Activated T-cell treated with anti-CD3 and anti-CD28 coated beads, Interleukin-2, amount 50 U/mL, for 4 hours (primary cell): Measurements from ENCODE around the gene UFC1. TPM values are rescaled to one million over a fixed set of nuclear protein-coding genes. Genes with fewer than 3 reads are reported as not detected.

Experiments
- ATAC-seq, 2 donors: fragments of 200-7000 bp; cut with Tn5 transposase; one replicate each; pipeline ENCODE4 v1.10.0; 2021
- DNase-seq: peaks from one replicate; pipeline ENCODE4 v3.0.0-alpha.2; 2020
- H3K27me3 Mint-ChIP-seq: one replicate; pipeline ENCODE4 v1.8.0; 2021; ENCODE audit warnings: low read depth, mixed read lengths
- H3K36me3 Mint-ChIP-seq: one replicate; pipeline ENCODE4 v1.8.0; 2022; ENCODE audit warnings: mixed read lengths; ENCODE audit not compliant: insufficient read depth
- H3K4me1 Mint-ChIP-seq: one replicate; pipeline ENCODE4 v1.8.0; 2021; ENCODE audit warnings: low read depth, mixed read lengths
- H3K4me3 Mint-ChIP-seq: one replicate; pipeline ENCODE4 v1.8.0; 2021; ENCODE audit warnings: mild to moderate bottlenecking, moderate library complexity, mixed read lengths
- H3K9me3 Mint-ChIP-seq: one replicate; pipeline ENCODE4 v1.8.0; 2021; ENCODE audit warnings: mixed read lengths
- total RNA-seq, 3 donors: library from RNA; stranded (reverse); gene quantifications; one replicate each; pipeline ENCODE4 v1.2.1, GENCODE V29; 2021

The UFC1 gene
- total RNA-seq, 3 donors from 2014 or later, result 87.5 to 98.8 (median 92.8) TPM

- Mint-ChIP-seq H3K4me1 (peaks cover 46% of the 10 kb centered on the region), H3K36me3 (peaks cover 39% of the 10 kb centered on the region), H3K9me3 (no peaks in the 10 kb centered on the region), H3K4me3 (no peak overlapping the region), H3K27me3 (no peaks in the 10 kb centered on the region)
- DNase-seq, result no peak
- ATAC-seq, result no peak
Observed at GRCh38 chr1:161171696-161172095, 17.9 kb downstream of the UFC1 start.

- DNase-seq (no peak), ATAC-seq (no peak)
- peaks cover 44% of the 10 kb centered on the region for H3K4me1 Mint-ChIP-seq
- H3K9me3 Mint-ChIP-seq, result no peaks in the 10 kb centered on the region
- peaks cover 39% of the 10 kb centered on the region for H3K36me3 Mint-ChIP-seq
- H3K4me3 Mint-ChIP-seq, result no peak overlapping the region
- no peaks in the 10 kb centered on the region for H3K27me3 Mint-ChIP-seq
Observed at GRCh38 chr1:161172349-161172748, 18.6 kb downstream of the UFC1 start.

GRCh38 chr1:161172776-161173376 is 19.1 kb downstream of the UFC1 start:
- Mint-ChIP-seq H3K27me3 (no peaks in the 10 kb centered on the region), H3K9me3 (no peaks in the 10 kb centered on the region), H3K36me3 (peaks cover 39% of the 10 kb centered on the region), H3K4me3 (no peak overlapping the region), H3K4me1 (peaks cover 45% of the 10 kb centered on the region)
- DNase-seq (no peak), ATAC-seq (no peak)

GRCh38 chr1:161173711-161174110 is 19.9 kb downstream of the UFC1 start:
- DNase-seq (no peak), ATAC-seq (no peak)
- H3K9me3 Mint-ChIP-seq, result no peaks in the 10 kb centered on the region
- H3K27me3 Mint-ChIP-seq, result no peaks in the 10 kb centered on the region
- H3K4me1 Mint-ChIP-seq, result peaks cover 46% of the 10 kb centered on the region
- no peak overlapping the region for H3K4me3 Mint-ChIP-seq
- peaks cover 34% of the 10 kb centered on the region for H3K36me3 Mint-ChIP-seq

- Mint-ChIP-seq H3K36me3 (peaks cover 31% of the 10 kb centered on the region), H3K4me1 (peaks cover 50% of the 10 kb centered on the region)
Observed at GRCh38 chr1:161174911-161175310, 21.1 kb downstream of the UFC1 start.

GRCh38 chr1:161175771-161176453 is 22.1 kb downstream of the UFC1 start:
- Mint-ChIP-seq H3K27me3 (no peaks in the 10 kb centered on the region), H3K4me1 (peaks cover 59% of the 10 kb centered on the region), H3K9me3 (no peaks in the 10 kb centered on the region), H3K36me3 (peaks cover 29% of the 10 kb centered on the region), H3K4me3 (peak overlapping the region; percentile 94)
- ATAC-seq (no peak), DNase-seq (no peak)

More at GRCh38 chr1:161174911-161175310, 21.1 kb downstream of the UFC1 start:
- ATAC-seq, result no peak
- DNase-seq, result no peak
- Mint-ChIP-seq H3K27me3 (no peaks in the 10 kb centered on the region), H3K4me3 (no peak overlapping the region), H3K9me3 (no peaks in the 10 kb centered on the region)

DNA sequence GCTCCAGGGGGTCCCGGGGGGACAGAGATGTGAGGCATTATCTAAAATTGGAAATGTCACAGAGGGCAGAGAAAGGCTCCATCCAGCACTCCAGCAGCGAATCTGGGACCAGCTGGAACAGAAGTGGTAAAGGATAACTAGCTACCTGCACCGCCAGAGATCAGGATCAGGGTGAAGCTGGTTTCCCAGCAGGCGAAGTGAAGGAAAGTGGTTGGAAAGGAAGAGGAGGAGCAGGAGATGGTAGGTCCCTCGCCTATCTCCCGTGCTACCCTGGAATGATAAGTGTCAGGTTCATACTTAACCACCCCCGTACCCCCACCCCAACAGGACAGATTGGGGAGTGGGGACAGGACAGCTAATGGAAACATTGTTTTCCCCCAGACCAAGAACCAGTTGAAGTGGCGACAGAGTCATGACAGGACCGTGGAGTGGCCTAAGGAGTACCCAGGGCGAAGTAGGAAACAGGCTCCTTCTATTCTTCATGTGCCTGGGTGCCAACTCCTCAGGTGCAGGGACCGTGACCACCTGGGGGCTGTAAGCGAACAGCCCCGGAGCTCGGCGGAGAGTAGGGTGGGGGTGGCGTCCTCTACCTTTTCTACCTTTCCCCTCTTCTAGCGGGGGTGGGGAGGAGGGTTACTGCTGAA is 22.8 kb downstream of the UFC1 start:
- Mint-ChIP-seq H3K4me3 (peak overlapping the region; percentile 94), H3K4me1 (peaks cover 63% of the 10 kb centered on the region), H3K36me3 (peaks cover 23% of the 10 kb centered on the region), H3K9me3 (no peaks in the 10 kb centered on the region), H3K27me3 (no peaks in the 10 kb centered on the region)
- DNase-seq, result no peak
- no peak for ATAC-seq

GRCh38 chr1:161177112-161177935 is 23.5 kb downstream of the UFC1 start, which contains the start of gene B4GALT3:
Gene B4GALT3, minus strand, starts transcription at chr1:161177507. Its CDS starts 1,447 bp downstream, at chr1:161176060.
- peaks cover 68% of the 10 kb centered on the region for H3K4me1 Mint-ChIP-seq
- peak within 1 kb of the TSS; percentile 94 for H3K4me3 Mint-ChIP-seq
- H3K27me3 Mint-ChIP-seq, result no peaks in the 10 kb centered on the region
- ATAC-seq, result peak; percentile 89 to 90
- H3K36me3 Mint-ChIP-seq, result peaks cover 22% of the 10 kb centered on the region
- DNase-seq, result peak; percentile 98
- no peaks in the 10 kb centered on the region for H3K9me3 Mint-ChIP-seq

- Mint-ChIP-seq H3K9me3 (no peaks in the 10 kb centered on the region), H3K4me3 (peak overlapping the region; percentile 94), H3K4me1 (peaks cover 70% of the 10 kb centered on the region), H3K27me3 (no peaks in the 10 kb centered on the region), H3K36me3 (peaks cover 18% of the 10 kb centered on the region)
- DNase-seq (no peak), ATAC-seq (no peak)
Observed at GRCh38 chr1:161177936-161178244, 24.1 kb downstream of the UFC1 start.

DNA sequence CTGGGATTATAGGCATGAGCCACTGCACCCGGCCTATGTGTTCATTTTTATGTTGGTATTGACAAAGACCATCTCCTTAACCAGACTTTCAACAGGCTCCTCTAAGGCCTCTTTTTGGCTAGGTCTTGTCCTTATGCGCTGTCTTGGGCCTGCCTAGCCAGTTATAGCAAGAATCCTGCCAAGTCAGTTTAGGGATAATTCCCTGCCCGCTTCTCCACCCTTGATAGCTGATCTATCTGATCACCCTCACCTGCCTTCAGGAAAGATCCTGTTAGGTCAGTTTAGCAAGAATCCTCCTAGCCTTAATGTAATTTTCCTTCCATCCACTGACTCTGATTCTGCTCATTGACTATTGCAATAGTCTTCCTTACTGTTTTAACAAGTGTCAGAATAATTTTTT is 25.9 kb downstream of the UFC1 start:
- peaks cover 4% of the 10 kb centered on the region for H3K36me3 Mint-ChIP-seq
- H3K27me3 Mint-ChIP-seq, result no peaks in the 10 kb centered on the region
- H3K4me1 Mint-ChIP-seq, result peaks cover 78% of the 10 kb centered on the region
- no peak for ATAC-seq
- H3K9me3 Mint-ChIP-seq, result no peaks in the 10 kb centered on the region
- H3K4me3 Mint-ChIP-seq, result no peak overlapping the region
- DNase-seq, result no peak

- H3K4me3 Mint-ChIP-seq, result no peak overlapping the region
- ATAC-seq (no peak), DNase-seq (no peak)
- no peaks in the 10 kb centered on the region for H3K27me3 Mint-ChIP-seq
- peaks cover 79% of the 10 kb centered on the region for H3K4me1 Mint-ChIP-seq
- no peaks in the 10 kb centered on the region for H3K9me3 Mint-ChIP-seq
- peaks cover 2% of the 10 kb centered on the region for H3K36me3 Mint-ChIP-seq
Observed at GRCh38 chr1:161180639-161181038, 26.9 kb downstream of the UFC1 start.

DNA sequence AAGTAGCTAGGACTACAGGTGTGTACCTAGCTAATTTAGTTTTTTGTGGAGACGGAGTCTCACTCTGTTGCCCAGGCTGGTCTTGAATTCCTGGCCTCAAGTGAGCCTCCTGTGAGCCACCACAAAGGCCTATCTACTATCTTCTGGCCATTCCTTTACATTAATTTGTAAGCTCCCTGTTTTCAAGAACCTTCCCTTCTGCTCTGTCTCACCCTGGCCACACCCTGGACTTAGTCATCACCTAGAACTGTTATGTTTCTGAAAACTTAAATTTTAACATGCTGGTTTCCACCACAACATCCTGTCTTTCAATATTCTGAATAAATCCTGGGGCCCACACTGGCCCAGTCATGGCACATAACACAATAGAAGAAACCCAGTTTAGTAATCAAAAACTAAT is 28.4 kb downstream of the UFC1 start:
- DNase-seq, result peak; percentile 49
- Mint-ChIP-seq H3K4me3 (peak overlapping the region; percentile 43), H3K27me3 (no peaks in the 10 kb centered on the region), H3K36me3 (peaks cover 2% of the 10 kb centered on the region), H3K4me1 (peaks cover 83% of the 10 kb centered on the region), H3K9me3 (no peaks in the 10 kb centered on the region)
- peak; percentile 74 to 78 for ATAC-seq

DNA sequence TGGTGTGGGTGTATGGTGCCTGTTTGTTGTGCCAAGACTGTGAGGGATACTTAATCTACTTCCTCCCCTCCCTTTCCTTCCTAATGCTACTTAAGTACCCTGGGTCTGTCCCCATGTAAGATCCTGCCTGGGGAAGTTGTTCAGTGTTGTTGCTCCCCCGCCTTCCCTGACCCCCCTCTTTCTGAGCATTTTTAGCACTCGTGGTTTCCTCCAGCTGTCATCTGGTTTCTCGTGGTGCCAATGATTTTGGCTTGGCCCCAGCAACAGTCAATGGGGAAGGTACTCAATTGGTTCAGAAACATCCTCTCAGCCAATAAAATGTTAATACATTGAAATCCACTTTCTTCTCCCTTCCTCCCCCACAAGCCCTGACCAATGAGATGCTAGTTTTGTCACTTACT is 31.5 kb downstream of the UFC1 start:
- H3K36me3 Mint-ChIP-seq, result no peaks in the 10 kb centered on the region
- no peaks in the 10 kb centered on the region for H3K9me3 Mint-ChIP-seq
- ATAC-seq (peak; percentile 44 to 61), DNase-seq (peak; percentile 51)
- H3K27me3 Mint-ChIP-seq, result no peaks in the 10 kb centered on the region
- peak overlapping the region; percentile 64 for H3K4me3 Mint-ChIP-seq
- H3K4me1 Mint-ChIP-seq, result peaks cover 83% of the 10 kb centered on the region

- ATAC-seq, result no peak
- H3K36me3 Mint-ChIP-seq, result no peaks in the 10 kb centered on the region
- H3K9me3 Mint-ChIP-seq, result no peaks in the 10 kb centered on the region
Observed at GRCh38 chr1:161185732-161186311, 32.0 kb downstream of the UFC1 start.

More at GRCh38 chr1:161185732-161186311, 32.0 kb downstream of the UFC1 start:
- peak overlapping the region; percentile 64 for H3K4me3 Mint-ChIP-seq
- DNase-seq, result no peak
- peaks cover 77% of the 10 kb centered on the region for H3K4me1 Mint-ChIP-seq
- H3K27me3 Mint-ChIP-seq, result no peaks in the 10 kb centered on the region
